B cell (primary cell): ENCODE measurements around the gene FAM222A. TPM values are rescaled to one million over a fixed set of nuclear protein-coding genes. Genes with fewer than 3 reads are reported as not detected.

Experiments
- ATAC-seq: fragments of 200-7000 bp; cut with Tn5 transposase; one replicate; pipeline ENCODE4 v1.10.0; 2021; ENCODE audit warnings: low read depth, mild to moderate bottlenecking, moderate number of reproducible peaks, moderate library complexity
- CTCF ChIA-PET: fragments of 350-600 bp; sonication (Branson Sonifier 250); formaldehyde crosslinking; loops from one replicate; lab custom pipeline; 2021; ENCODE audit warnings: antibody characterized with exemption, inconsistent platforms; lab: Charles Lee
- POLR2A ChIA-PET: fragments of 350-600 bp; sonication (Branson Sonifier 250); formaldehyde crosslinking; loops from one replicate; lab custom pipeline; 2021; ENCODE audit warnings: antibody characterized with exemption; lab: Charles Lee
- DNase-seq: peaks from one replicate; pipeline ENCODE4 v3.0.0; 2013
- H2AFZ ChIP-seq: 2 replicates; pipeline ENCODE4 v1.6.1; 2012; ENCODE audit warnings: mild to moderate bottlenecking, low read depth, low read length; ENCODE audit not compliant: insufficient read depth, poor library complexity, severe bottlenecking
- H3K27ac ChIP-seq, 2 donors: 1 replicate in 1 of 2; 2 replicates in 1 of 2; pipeline ENCODE4 v1.5.1; 2012 to 2013; ENCODE audit warnings: low read length in 2 of 2, mild to moderate bottlenecking in 2 of 2, moderate library complexity in 1 of 2
- H3K27me3 ChIP-seq, 4 experiments: fragments of 200-600 bp in 1 of 4; sonication (generic) in 1 of 4; replicated peaks in 1 of 4; 1 replicate in 2 of 4; 2 replicates in 2 of 4; pipeline versions ENCODE4 v1.6.1 to v1.7.0; 2013 to 2016; ENCODE audit warnings: low read length in 3 of 4, mild to moderate bottlenecking in 2 of 4, mixed read lengths in 1 of 4, moderate library complexity in 1 of 4; ENCODE audit not compliant: insufficient read depth in 4 of 4, control insufficient read depth in 3 of 4; ENCODE audit errors: control extremely low read depth in 1 of 4
- H3K36me3 ChIP-seq, 2 experiments: replicated peaks in 1 of 2; 1 replicate in 1 of 2; 2 replicates in 1 of 2; pipeline versions ENCODE4 v1.6.1 to v1.7.1; 2013; ENCODE audit warnings: low read length in 1 of 2; ENCODE audit not compliant: insufficient read depth in 2 of 2, control insufficient read depth in 1 of 2; ENCODE audit errors: control extremely low read depth in 1 of 2, extremely low read depth in 1 of 2
- H3K4me1 ChIP-seq, 2 donors: fragments of 200-600 bp in 1 of 2; sonication (generic) in 1 of 2; 1 replicate in 1 of 2; 2 replicates in 1 of 2; pipeline versions ENCODE4 v1.5.1 to v1.6.1; 2013 to 2017; ENCODE audit warnings: low read length in 2 of 2; ENCODE audit not compliant: control insufficient read depth in 2 of 2, insufficient read depth in 2 of 2
- H3K4me2 ChIP-seq: replicated peaks from 2 replicates; pipeline ENCODE3; 2012; ENCODE audit warnings: mild to moderate bottlenecking, low read depth, low read length; ENCODE audit not compliant: poor library complexity, severe bottlenecking
- H3K4me3 ChIP-seq, 5 experiments: fragments of 200-600 bp in 1 of 5; sonication (generic) in 1 of 5; 1 replicate in 3 of 5; 2 replicates in 2 of 5; pipeline versions ENCODE4 v1.5.1 to v1.7.0; 2011 to 2016; ENCODE audit warnings: low read length in 4 of 5, mild to moderate bottlenecking in 4 of 5, low read depth in 2 of 5, control low read depth in 1 of 5, moderate library complexity in 1 of 5; ENCODE audit not compliant: insufficient read depth in 1 of 5; ENCODE audit errors: control extremely low read depth in 1 of 5, extremely low read depth in 1 of 5
- H3K79me2 ChIP-seq: fragments of 200-600 bp; sonication (generic); one replicate; pipeline ENCODE4 v1.6.0; 2016; ENCODE audit warnings: low read length; ENCODE audit not compliant: control insufficient read depth, insufficient read depth
- H3K9ac ChIP-seq: fragments of 200-600 bp; sonication (generic); 2 replicates; pipeline ENCODE4 v1.6.1; 2017; ENCODE audit warnings: mild to moderate bottlenecking, low read length, moderate library complexity
- H3K9me3 ChIP-seq, 3 donors: one replicate each; pipeline versions ENCODE4 v1.6.1 to v1.7.1; 2013; ENCODE audit warnings: low read length in 2 of 3; ENCODE audit not compliant: control insufficient read depth in 2 of 3, insufficient read depth in 1 of 3; ENCODE audit errors: control extremely low read depth in 1 of 3
- H4K20me1 ChIP-seq: 2 replicates; pipeline ENCODE4 v1.6.0; 2012; ENCODE audit warnings: mild to moderate bottlenecking, low read length; ENCODE audit not compliant: insufficient read depth, control insufficient read depth, poor library complexity, severe bottlenecking
- H3K27ac Mint-ChIP-seq: one replicate; pipeline ENCODE4 v1.8.0; 2021; ENCODE audit warnings: mixed read lengths
- H3K27me3 Mint-ChIP-seq: one replicate; pipeline ENCODE4 v1.8.0; 2021; ENCODE audit warnings: mixed read lengths
- H3K4me1 Mint-ChIP-seq: one replicate; pipeline ENCODE4 v1.8.0; 2021; ENCODE audit warnings: mixed read lengths
- H3K4me3 Mint-ChIP-seq: one replicate; pipeline ENCODE4 v1.8.0; 2021; ENCODE audit warnings: mixed read lengths
- H3K9me3 Mint-ChIP-seq: one replicate; pipeline ENCODE4 v1.8.0; 2022; ENCODE audit warnings: mixed read lengths; ENCODE audit not compliant: insufficient read depth
- EZH2 ChIP-seq: IDR thresholded peaks from 2 replicates; pipeline ENCODE4 v1.6.1; 2012; ENCODE audit warnings: borderline replicate concordance, low read depth, mild to moderate bottlenecking, moderate library complexity, low read length; ENCODE audit not compliant: insufficient read depth, poor library complexity, severe bottlenecking
- WGBS: methylation state at CpG from one replicate; pipeline ENCODE4 v1.1.5; 2013; ENCODE audit warnings: missing lambda C conversion rate; ENCODE audit not compliant: insufficient coverage; 5-methylcytosine and 5-hydroxymethylcytosine counted together
- intact Hi-C: fragments of 100-400 bp; cut with micrococcal nuclease; formaldehyde crosslinking; loops from one replicate; pipeline ENCODE4 v1.10.0; 2022
- polyA plus RNA-seq: library from polyadenylated mRNA; depleted of rRNA; stranded (reverse); fragments of >200 nt; gene quantifications from 2 replicates; pipeline ENCODE4 v1.2.3, GENCODE V29; 2012
- total RNA-seq, 2 donors: library from RNA; stranded (reverse); fragments of 120-200 nt in 1 of 2; gene quantifications; 1 replicate in 1 of 2; 2 replicates in 1 of 2; pipeline versions ENCODE4 v1.2.3 to v1.2.4, GENCODE V29; 2013 to 2022
- TF ChIP-seq, protein P1 (sequence below): fragments of 200-600 bp; IDR thresholded peaks from one replicate; pipeline ENCODE4 v1.8.0; 2022; ENCODE audit warnings: antibody characterized with exemption, mild to moderate bottlenecking

FAM222A gene
- total and polyA plus RNA-seq, 2 donors (not counting 1 experiment from before 2014, with no cell fraction given), result 0.49 to 4.6 TPM

DNA sequence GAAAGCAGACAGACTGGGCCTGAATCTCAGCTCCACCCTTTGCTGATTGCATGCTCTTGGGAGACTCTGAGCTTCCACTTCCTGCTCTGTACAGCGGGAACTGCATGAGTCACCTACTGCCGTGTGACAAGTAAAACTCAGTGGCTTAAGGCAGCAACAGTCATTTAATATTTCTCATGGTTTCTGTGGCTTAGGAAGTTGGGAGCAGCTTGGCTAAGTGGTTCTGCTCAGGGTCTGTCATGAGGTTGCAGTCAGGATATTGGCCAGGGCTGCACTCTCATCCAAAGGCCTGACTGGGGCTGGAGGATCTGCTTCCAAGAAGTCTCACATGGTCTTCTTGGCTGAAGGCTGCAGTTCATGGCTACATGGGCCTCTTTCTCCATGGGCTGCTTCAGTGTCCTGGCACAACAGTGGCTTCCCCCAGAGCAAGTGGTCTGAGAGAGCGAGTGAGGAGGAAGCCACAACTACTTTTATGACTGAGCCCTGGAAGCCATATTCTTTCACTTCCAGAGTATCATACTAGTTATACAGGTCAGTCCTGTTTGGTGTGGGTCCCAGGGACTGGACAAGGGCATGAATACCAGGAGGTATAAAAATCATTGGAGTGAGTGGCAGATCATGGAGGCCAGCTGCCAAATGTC lies 49.7 kb downstream of the FAM222A start:
- no peak for TF ChIP-seq EZH2
- TF ChIP-seq, protein P1, sequence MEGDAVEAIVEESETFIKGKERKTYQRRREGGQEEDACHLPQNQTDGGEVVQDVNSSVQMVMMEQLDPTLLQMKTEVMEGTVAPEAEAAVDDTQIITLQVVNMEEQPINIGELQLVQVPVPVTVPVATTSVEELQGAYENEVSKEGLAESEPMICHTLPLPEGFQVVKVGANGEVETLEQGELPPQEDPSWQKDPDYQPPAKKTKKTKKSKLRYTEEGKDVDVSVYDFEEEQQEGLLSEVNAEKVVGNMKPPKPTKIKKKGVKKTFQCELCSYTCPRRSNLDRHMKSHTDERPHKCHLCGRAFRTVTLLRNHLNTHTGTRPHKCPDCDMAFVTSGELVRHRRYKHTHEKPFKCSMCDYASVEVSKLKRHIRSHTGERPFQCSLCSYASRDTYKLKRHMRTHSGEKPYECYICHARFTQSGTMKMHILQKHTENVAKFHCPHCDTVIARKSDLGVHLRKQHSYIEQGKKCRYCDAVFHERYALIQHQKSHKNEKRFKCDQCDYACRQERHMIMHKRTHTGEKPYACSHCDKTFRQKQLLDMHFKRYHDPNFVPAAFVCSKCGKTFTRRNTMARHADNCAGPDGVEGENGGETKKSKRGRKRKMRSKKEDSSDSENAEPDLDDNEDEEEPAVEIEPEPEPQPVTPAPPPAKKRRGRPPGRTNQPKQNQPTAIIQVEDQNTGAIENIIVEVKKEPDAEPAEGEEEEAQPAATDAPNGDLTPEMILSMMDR, result no peak
- Histone ChIP-seq H3K36me3 (no peaks in the 10 kb centered on the region), H3K4me1 (no peaks in the 10 kb centered on the region), H3K9ac (no peak overlapping the region), H3K4me2 (no peak overlapping the region), H2AFZ (no peak overlapping the region), H3K4me3 (no peak overlapping the region), H3K79me2 (no peaks in the 10 kb centered on the region), H3K27ac (no peak overlapping the region), H3K9me3 (peaks cover 0 to 14% (median 0%) of the 10 kb centered on the region in 3 donors), H3K27me3 (no peaks in the 10 kb centered on the region), H4K20me1 (no peaks in the 10 kb centered on the region)
- DNase-seq (no peak), ATAC-seq (no peak)
- Mint-ChIP-seq H3K9me3 (no peaks in the 10 kb centered on the region), H3K27me3 (no peaks in the 10 kb centered on the region), H3K4me3 (no peak overlapping the region), H3K27ac (no peak overlapping the region), H3K4me1 (no peaks in the 10 kb centered on the region)
- intact Hi-C loops, result no loop called here
- 56% methylated on average over 2 of the region's 3 CpGs for WGBS
- ChIA-PET CTCF (interaction anchor here (0.6 to 1.1 kb wide), 4 partner anchors 9 to 166 kb away, joined by 3 read pairs; no protein-coding TSS in a partner anchor), POLR2A (no interaction called here)

DNA sequence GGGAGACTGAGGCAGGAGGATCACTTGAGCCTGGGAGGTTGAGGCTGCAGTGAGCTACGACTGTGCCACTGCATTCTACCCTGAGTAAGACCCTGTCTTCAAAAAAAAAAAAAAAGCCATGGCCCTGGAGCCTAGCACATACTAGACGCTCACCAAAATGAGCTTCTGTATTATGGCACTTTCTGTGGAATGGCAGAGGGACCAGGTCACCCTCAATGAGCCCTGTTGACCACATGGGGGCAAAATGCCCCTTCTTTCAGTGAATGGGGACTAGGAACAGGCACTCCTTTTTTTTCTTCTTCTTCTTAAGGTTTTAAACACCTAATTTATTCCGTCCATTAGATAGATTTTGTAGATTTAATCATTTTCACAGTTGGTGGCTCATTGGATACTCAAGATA lies 50.5 kb downstream of the FAM222A start:
- no peak overlapping the region for H3K9ac ChIP-seq
- no peaks in the 10 kb centered on the region for H3K36me3 ChIP-seq
- WGBS, result no CpG with 5 or more reads among the region's 3 CpGs
- no peaks in the 10 kb centered on the region for H3K9me3 Mint-ChIP-seq
- no peak overlapping the region for H3K4me2 ChIP-seq
- CTCF ChIA-PET, result interaction anchor here (0.6 kb wide), 2 partner anchors 10 to 118 kb away, joined by 3 read pairs; no protein-coding TSS in a partner anchor
- H3K27ac Mint-ChIP-seq, result no peak overlapping the region
- no peaks in the 10 kb centered on the region for H4K20me1 ChIP-seq
- H3K27me3 Mint-ChIP-seq, result no peaks in the 10 kb centered on the region
- H3K4me1 Mint-ChIP-seq, result no peaks in the 10 kb centered on the region
- TF ChIP-seq, protein P1, result no peak
- TF ChIP-seq EZH2, result no peak
- intact Hi-C loops, result no loop called here
- no peaks in the 10 kb centered on the region for H3K27me3 ChIP-seq
- peaks cover 0 to 14% (median 0%) of the 10 kb centered on the region in 3 donors for H3K9me3 ChIP-seq
- ATAC-seq (no peak), DNase-seq (no peak)
- no peak overlapping the region for H3K4me3 ChIP-seq
- POLR2A ChIA-PET, result no interaction called here
- H3K4me1 ChIP-seq, result no peaks in the 10 kb centered on the region
- H3K4me3 Mint-ChIP-seq, result no peak overlapping the region
- no peak overlapping the region for H2AFZ ChIP-seq
- no peak overlapping the region for H3K27ac ChIP-seq
- H3K79me2 ChIP-seq, result no peaks in the 10 kb centered on the region
